SK-N-MC (cell line): Measurements from ENCODE around the gene PHACTR3.

Experiments
- DNase-seq: peaks from one replicate; pipeline ENCODE4 v3.0.0-alpha.2; 2011; ENCODE audit warnings: low read depth, low spot score
- H3K27ac ChIP-seq: fragments of 200-600 bp; sonication (generic); 2 replicates; pipeline ENCODE4 v1.5.1; 2016; ENCODE audit warnings: mixed run types
- H3K36me3 ChIP-seq: fragments of 200-600 bp; sonication (generic); 2 replicates; pipeline ENCODE4 v1.6.1; 2017; ENCODE audit warnings: antibody characterized with exemption, low read length, mixed read lengths; ENCODE audit not compliant: insufficient read depth
- H3K4me3 ChIP-seq: fragments of 200-600 bp; sonication (generic); 2 replicates; pipeline ENCODE4 v1.5.1; 2016
- H3K9ac ChIP-seq: fragments of 200-600 bp; sonication (generic); 2 replicates; pipeline ENCODE4 v1.8.0; 2017; ENCODE audit warnings: mixed run types, mixed read lengths; ENCODE audit not compliant: insufficient read length
- H3K9me3 ChIP-seq: fragments of 200-600 bp; sonication (generic); 2 replicates; pipeline ENCODE4 v1.6.1; 2017; ENCODE audit warnings: low read depth, mild to moderate bottlenecking, antibody characterized with exemption, low read length, moderate library complexity, mixed read lengths
- EZH2 ChIP-seq: fragments of 200-600 bp; sonication (generic); IDR thresholded peaks from one replicate; pipeline ENCODE4 v1.6.1; 2017; ENCODE audit warnings: antibody characterized with exemption
- FOXP2 ChIP-seq: optimal IDR thresholded peaks from 2 replicates; pipeline ENCODE3; 2011; ENCODE audit warnings: mild to moderate bottlenecking, moderate library complexity; ENCODE audit not compliant: insufficient read depth; ENCODE audit errors: extremely low read length, control extremely low read depth
- POLR2AphosphoS5 ChIP-seq: IDR thresholded peaks from 2 replicates; pipeline ENCODE4 v1.6.1; 2012; ENCODE audit warnings: mild to moderate bottlenecking, low read depth, low read length, borderline replicate concordance

PHACTR3 gene

DNA sequence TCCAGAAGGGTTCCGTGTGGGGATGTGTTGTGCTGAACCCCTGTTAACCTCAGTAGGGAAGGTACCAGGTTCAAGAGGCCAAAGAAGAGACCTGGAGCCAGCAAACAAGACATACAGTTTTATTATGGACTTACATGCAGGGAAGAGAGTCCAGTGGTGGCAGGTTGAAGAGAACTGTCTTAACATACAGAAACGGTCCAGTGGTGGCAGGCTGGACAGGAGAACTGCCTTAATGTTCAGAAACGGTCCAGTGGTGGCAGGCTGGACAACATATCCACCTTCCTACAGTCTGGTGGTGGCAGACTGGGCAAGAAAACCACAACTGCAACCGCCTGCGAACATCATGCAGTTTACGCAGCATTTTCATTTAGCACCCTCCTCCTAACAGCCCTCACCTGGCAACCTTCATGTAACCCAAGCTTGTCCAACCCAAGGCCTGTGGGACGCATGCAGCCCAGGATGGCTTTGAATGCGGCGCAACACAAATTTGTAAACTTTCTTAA, 75.9 kb downstream of the PHACTR3 start:
- Histone ChIP-seq H3K9me3 (no peaks in the 10 kb centered on the region), H3K4me3 (no peak overlapping the region), H3K36me3 (no peaks in the 10 kb centered on the region), H3K27ac (no peak overlapping the region), H3K9ac (no peak overlapping the region)
- TF ChIP-seq EZH2 (no peak), POLR2AphosphoS5 (no peak), FOXP2 (no peak)
- DNase-seq, result no peak

DNA sequence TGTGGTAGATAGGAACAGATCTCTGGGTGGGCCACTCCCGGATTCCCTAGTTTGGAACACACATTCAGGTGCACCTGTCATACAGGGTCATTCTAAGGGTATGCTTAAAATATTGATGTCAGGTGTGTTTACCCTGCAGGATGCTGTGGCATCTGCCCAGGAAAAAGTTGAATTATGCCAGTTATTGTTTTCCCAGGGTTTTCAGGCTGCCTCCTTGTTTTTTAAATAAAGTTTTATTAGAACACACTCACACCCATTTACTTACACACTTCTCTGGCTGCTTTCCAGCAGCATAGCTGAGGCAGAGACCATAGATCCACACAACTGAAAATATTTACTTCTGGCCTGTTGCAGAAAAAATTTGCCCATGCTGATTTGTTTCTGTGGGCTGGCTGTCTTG, 76.5 kb downstream of the PHACTR3 start:
- no peaks in the 10 kb centered on the region for H3K36me3 ChIP-seq
- no peak overlapping the region for H3K27ac ChIP-seq
- TF ChIP-seq FOXP2 (no peak), EZH2 (no peak), POLR2AphosphoS5 (no peak)
- no peaks in the 10 kb centered on the region for H3K9me3 ChIP-seq
- DNase-seq, result no peak
- no peak overlapping the region for H3K9ac ChIP-seq
- no peak overlapping the region for H3K4me3 ChIP-seq

DNA sequence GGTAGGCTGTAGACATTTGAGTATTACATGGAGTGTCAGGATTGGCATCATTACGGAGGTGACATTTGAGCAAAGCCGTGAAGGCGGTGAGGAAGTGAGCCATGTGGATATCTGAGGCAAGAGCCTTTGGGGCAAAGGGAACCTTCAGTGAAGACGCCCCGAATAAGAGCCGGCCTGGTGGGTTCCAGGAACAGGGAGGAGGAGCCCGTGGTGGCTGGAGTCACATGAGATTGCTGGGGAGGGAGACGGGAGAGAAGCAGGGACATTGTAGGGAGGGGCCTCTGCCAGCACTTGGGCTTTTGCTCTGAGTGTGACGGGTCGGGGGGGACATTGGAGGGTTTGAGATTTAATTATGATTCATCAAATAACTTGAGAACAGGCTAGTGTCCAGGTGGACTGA, 78.3 kb downstream of the PHACTR3 start:
- DNase-seq, result no peak
- H3K9ac ChIP-seq, result no peak overlapping the region
- H3K36me3 ChIP-seq, result no peaks in the 10 kb centered on the region
- H3K27ac ChIP-seq, result no peak overlapping the region
- TF ChIP-seq EZH2 (no peak), FOXP2 (no peak), POLR2AphosphoS5 (no peak)
- no peaks in the 10 kb centered on the region for H3K9me3 ChIP-seq
- no peak overlapping the region for H3K4me3 ChIP-seq

DNA sequence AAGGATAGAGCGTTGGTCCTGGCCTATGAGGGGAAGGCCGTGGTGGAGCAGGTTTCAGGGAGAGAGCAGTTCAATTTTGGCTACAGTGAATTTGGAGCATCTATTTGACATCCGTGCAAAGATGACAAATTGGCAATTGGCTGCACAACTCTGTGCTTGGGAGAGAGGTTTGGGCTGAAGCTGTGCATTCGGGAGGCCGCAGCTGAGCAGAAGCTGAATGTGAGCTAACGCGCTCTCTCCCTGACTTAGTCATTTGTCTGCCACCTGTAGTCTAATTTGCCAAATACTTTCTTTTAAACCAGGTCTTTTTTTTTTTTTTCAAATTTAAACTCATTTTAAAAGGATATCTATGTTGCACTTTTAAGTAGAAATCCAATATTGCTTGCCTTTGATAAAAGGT, 78.8 kb downstream of the PHACTR3 start:
- Histone ChIP-seq H3K4me3 (no peak overlapping the region), H3K9ac (no peak overlapping the region), H3K9me3 (no peaks in the 10 kb centered on the region), H3K27ac (no peak overlapping the region), H3K36me3 (no peaks in the 10 kb centered on the region)
- DNase-seq, result no peak
- TF ChIP-seq EZH2 (no peak), POLR2AphosphoS5 (no peak), FOXP2 (no peak)

GRCh38 chr20:59684685-59685242, 80.4 kb downstream of the PHACTR3 start:
- no peak for DNase-seq
- H3K36me3 ChIP-seq, result no peaks in the 10 kb centered on the region
- no peak overlapping the region for H3K27ac ChIP-seq
- H3K9me3 ChIP-seq, result no peaks in the 10 kb centered on the region
- TF ChIP-seq POLR2AphosphoS5 (no peak), FOXP2 (no peak), EZH2 (no peak)
- no peak overlapping the region for H3K9ac ChIP-seq
- H3K4me3 ChIP-seq, result no peak overlapping the region

GRCh38 chr20:59686404-59687346, 82.3 kb downstream of the PHACTR3 start:
- no peak for DNase-seq
- TF ChIP-seq FOXP2 (no peak), POLR2AphosphoS5 (no peak), EZH2 (no peak)

DNA sequence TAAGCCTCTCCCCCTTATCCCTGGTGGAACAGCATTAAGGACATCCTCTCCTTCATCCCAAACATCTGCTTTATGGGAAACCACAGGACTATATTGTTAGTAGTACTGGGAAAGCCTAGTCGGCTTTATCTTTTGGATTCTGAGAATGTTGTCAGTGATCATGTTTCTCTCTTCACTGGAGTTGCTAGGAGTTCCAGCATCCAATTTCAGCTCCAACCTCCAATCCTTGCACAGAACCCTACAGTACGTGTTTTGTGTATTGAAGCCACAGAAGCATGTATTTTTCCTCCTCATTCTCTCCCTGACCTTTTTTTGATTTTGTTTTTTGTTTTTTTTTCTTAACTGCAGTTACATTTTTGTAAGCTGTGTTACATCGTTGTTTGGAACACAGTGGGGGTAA, 84.0 kb downstream of the PHACTR3 start:
- Histone ChIP-seq H3K36me3 (no peaks in the 10 kb centered on the region), H3K9ac (no peak overlapping the region), H3K4me3 (no peak overlapping the region), H3K9me3 (no peaks in the 10 kb centered on the region), H3K27ac (no peak overlapping the region)
- TF ChIP-seq POLR2AphosphoS5 (no peak), EZH2 (no peak), FOXP2 (no peak)
- no peak for DNase-seq

More at GRCh38 chr20:59686404-59687346, 82.3 kb downstream of the PHACTR3 start:
- Histone ChIP-seq H3K27ac (no peak overlapping the region), H3K36me3 (no peaks in the 10 kb centered on the region), H3K9me3 (no peaks in the 10 kb centered on the region), H3K4me3 (no peak overlapping the region), H3K9ac (no peak overlapping the region)

DNA sequence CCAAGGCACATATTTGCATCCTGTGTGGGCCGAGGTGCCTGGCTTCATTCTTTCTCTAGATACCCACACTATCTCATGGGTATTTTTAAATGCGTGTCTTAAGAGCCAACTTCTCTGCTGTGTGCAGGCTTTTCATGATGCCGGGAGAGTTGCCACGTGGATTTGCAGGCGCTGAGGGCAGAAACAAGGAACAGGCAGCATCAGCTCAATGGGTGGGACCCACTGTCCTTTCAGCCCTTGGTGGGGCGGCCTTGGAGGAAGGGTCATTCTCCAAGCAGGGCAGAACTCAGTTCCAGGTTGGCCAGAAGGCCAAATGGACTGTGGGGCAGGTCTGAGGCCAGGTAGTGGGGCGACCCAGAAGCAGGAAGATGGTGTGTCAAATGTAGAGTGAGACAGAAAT, 84.7 kb downstream of the PHACTR3 start:
- TF ChIP-seq FOXP2 (no peak), EZH2 (no peak), POLR2AphosphoS5 (no peak)

More for the DNA sequence above, 84.7 kb downstream of the PHACTR3 start:
- H3K36me3 ChIP-seq, result no peaks in the 10 kb centered on the region
- H3K4me3 ChIP-seq, result no peak overlapping the region
- H3K27ac ChIP-seq, result no peak overlapping the region
- no peak for DNase-seq
- no peak overlapping the region for H3K9ac ChIP-seq
- H3K9me3 ChIP-seq, result no peaks in the 10 kb centered on the region
